SK-N-MC (cell line): ENCODE data around the gene IQSEC1.

Experiments
- EZH2 ChIP-seq: fragments of 200-600 bp; sonication (generic); IDR thresholded peaks from one replicate; pipeline ENCODE4 v1.6.1; 2017; ENCODE audit warnings: antibody characterized with exemption
- POLR2AphosphoS5 ChIP-seq: IDR thresholded peaks from 2 replicates; pipeline ENCODE4 v1.6.1; 2012; ENCODE audit warnings: mild to moderate bottlenecking, low read depth, low read length, borderline replicate concordance

DNA sequence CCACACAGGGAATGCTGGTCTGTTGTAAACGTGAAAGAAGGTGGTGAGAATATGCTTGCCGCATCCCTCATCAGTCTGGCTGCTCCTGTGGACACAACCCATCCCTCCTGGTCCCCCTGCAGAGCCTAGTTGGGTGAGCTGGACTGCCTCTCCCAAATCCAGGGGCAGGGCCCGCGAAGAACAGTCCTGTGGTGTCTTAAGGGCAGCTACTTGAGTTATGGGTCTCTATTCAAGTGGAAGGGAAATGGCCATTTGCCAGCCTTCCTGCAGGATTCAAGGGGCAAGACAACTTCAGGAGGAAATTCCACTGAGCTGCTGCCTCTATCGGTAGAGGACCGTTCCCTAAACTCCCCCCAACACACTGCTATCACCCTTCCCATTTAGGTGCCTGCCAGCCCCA, 98.9 kb downstream of the IQSEC1 start:
- TF ChIP-seq POLR2AphosphoS5 (no peak), EZH2 (no peak)
